Activated naive CD4-positive, alpha-beta T cell treated with anti-CD3 and anti-CD28 coated beads, Interleukin-2, amount 50 U/mL, for 24 hours (primary cell): ENCODE results near the gene NAA40.
A peak's percentile ranks its signal among the peaks of the same experiment; 100 is the strongest.

Experiments used
- H3K27ac Mint-ChIP-seq: one replicate; pipeline ENCODE4 v1.8.0; 2021; ENCODE audit warnings: mild to moderate bottlenecking, mixed read lengths
- H3K27me3 Mint-ChIP-seq: one replicate; pipeline ENCODE4 v1.8.0; 2021; ENCODE audit warnings: mixed read lengths
- H3K36me3 Mint-ChIP-seq: one replicate; pipeline ENCODE4 v1.8.0; 2021; ENCODE audit warnings: mixed read lengths
- H3K4me1 Mint-ChIP-seq: one replicate; pipeline ENCODE4 v1.8.0; 2021; ENCODE audit warnings: mixed read lengths
- H3K4me3 Mint-ChIP-seq: one replicate; pipeline ENCODE4 v1.8.0; 2021; ENCODE audit warnings: mild to moderate bottlenecking, mixed read lengths
- H3K9me3 Mint-ChIP-seq: one replicate; pipeline ENCODE4 v1.8.0; 2021; ENCODE audit warnings: mixed read lengths

Gene NAA40

DNA sequence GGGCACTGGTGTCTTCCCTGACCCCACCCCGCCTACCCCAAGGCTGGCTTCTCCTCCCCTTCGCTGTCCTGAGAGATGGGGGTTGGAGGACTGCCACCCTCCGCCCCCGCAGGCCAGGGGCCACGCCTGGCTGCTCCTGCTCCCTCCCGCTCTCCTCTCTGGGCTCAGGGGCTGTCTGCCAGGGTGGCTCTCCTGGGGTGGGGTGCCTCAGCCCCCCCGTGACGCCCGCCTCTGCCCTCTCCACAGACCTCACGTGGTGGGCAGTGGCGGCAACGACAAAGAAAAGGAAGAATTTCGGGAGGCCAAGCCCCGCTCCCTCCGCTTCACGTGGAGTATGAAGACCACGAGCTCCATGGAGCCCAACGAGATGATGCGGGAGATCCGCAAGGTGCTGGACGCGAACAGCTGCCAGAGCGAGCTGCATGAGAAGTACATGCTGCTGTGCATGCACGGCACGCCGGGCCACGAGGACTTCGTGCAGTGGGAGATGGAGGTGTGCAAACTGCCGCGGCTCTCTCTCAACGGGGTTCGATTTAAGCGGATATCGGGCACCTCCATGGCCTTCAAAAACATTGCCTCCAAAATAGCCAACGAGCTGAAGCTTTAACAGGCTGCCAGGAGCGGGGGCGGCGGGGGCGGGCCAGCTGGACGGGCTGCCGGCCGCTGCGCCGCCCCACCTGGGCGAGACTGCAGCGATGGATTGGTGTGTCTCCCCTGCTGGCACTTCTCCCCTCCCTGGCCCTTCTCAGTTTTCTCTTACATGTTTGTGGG is 30.0 kb upstream of the NAA40 start:
- Mint-ChIP-seq H3K4me3 (no peak overlapping the region), H3K4me1 (peaks cover 3% of the 10 kb centered on the region), H3K36me3 (peaks cover 3% of the 10 kb centered on the region), H3K27me3 (no peaks in the 10 kb centered on the region), H3K27ac (no peak overlapping the region), H3K9me3 (no peaks in the 10 kb centered on the region)

DNA sequence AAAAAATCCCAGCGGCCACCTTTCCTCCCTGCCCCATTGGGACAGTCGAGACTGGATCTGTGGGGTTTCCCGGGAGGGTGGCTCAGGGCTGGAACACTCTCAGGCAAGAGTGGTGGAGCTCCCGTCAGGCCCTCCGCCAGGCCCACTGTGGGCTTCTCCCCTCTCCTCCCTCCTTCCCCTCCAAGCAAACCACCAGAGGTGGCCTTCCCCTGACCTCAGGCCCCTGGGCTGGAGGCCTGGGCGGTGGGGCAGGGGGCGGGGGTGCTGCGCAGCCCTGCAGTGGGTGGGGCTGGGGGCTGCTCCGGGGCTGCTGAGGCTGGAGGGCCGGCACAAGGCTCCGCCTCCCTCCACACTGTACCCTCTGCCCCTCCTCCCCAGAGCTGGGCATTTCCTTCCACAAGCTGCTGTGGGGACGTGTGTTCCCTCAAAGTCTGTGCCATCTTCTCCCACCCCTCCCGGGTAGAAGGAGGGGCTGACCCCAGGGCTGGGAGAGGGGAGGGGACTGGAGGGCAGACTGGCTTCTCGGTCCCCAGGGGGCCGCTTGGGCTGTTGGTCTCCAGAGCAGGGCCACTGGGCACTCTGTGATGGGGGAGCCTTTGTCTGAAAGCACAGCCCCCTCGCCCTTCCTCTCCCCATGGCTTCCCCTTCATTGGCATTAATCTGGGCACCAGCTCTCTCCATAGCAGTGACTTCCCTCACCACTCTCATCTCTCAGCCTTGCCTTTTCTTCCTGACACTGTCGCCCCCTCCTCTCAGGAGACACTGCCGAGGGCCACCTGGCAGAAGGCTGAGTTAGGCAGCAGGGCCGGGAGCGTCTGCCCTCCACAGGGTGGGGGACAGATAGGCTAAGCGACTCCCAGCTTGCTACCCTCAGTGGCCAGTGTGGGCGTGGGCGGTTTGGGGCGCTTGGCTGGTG is 29.0 kb upstream of the NAA40 start:
- Mint-ChIP-seq H3K9me3 (no peaks in the 10 kb centered on the region), H3K4me1 (peaks cover 3% of the 10 kb centered on the region), H3K4me3 (no peak overlapping the region), H3K36me3 (peaks cover 3% of the 10 kb centered on the region), H3K27me3 (no peaks in the 10 kb centered on the region), H3K27ac (no peak overlapping the region)

DNA sequence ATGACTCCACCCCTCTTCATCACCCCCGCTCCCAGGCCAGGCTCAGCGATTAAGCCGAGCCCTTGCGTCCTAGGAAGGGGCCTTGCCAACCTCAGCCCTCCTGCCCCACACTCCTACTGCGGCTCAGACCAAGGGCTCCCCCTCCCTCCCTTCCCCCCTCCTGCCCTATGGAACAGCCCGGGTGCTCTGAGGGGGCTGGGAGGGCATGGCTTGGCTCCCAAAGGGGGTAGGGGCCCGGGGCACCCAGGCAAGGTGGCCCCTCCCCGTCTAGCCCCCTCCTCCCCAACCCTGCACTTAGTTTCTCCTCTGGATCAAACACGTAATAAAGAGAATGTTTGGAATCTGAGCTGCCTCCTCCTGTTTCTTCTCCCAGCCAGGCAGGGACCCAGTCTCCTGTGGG is 28.1 kb upstream of the NAA40 start:
- H3K4me3 Mint-ChIP-seq: no peak overlapping the region
- no peak overlapping the region for H3K27ac Mint-ChIP-seq
- peaks cover 3% of the 10 kb centered on the region for H3K4me1 Mint-ChIP-seq
- peaks cover 3% of the 10 kb centered on the region for H3K36me3 Mint-ChIP-seq
- H3K9me3 Mint-ChIP-seq: no peaks in the 10 kb centered on the region
- no peaks in the 10 kb centered on the region for H3K27me3 Mint-ChIP-seq

DNA sequence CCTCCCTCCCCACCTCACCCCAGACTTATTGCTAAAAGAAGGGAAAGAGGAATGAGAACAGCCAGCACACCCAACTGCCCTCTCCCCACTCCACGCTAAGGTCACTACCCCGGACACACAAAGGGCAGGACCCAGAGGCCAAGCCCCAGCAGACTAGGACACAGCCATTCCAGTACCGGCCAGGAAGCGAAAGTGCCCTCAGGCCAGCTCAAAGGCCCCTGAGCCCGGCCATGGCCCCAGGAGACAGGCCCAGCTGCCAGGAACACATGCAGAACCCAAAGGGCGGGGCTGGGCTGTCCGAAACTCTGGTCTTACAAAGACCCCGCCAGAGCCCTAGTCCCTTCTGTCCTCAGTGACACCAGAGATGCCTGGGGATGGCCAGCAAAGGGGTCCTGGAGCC is 27.4 kb upstream of the NAA40 start:
- Mint-ChIP-seq H3K4me3 (no peak overlapping the region), H3K4me1 (peaks cover 2% of the 10 kb centered on the region), H3K9me3 (no peaks in the 10 kb centered on the region), H3K27ac (no peak overlapping the region), H3K27me3 (no peaks in the 10 kb centered on the region), H3K36me3 (no peaks in the 10 kb centered on the region)

DNA sequence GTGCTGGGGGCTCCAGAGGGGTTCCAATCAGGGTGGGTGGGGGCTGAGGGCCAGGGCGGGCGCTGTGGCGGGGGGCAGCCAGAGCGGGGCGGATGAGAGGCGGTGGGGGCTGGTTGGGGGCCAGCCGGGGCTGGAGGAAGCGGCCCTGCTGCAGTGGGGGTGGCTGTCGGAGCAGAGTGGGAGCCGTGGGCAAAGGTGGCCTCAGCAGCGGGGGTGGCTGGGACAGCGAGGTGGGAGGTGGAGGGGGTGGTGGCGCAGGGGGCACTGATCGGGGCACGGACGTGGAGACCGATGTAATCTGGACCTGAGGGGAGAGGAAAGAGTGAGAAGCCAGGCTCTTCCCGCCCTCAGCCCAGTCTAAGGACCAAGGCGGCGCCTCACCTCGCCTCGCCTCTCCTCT is 26.9 kb upstream of the NAA40 start:
- no peak overlapping the region for H3K4me3 Mint-ChIP-seq
- H3K9me3 Mint-ChIP-seq: no peaks in the 10 kb centered on the region
- no peak overlapping the region for H3K27ac Mint-ChIP-seq
- H3K36me3 Mint-ChIP-seq: no peaks in the 10 kb centered on the region
- H3K4me1 Mint-ChIP-seq: no peaks in the 10 kb centered on the region
- no peaks in the 10 kb centered on the region for H3K27me3 Mint-ChIP-seq

DNA sequence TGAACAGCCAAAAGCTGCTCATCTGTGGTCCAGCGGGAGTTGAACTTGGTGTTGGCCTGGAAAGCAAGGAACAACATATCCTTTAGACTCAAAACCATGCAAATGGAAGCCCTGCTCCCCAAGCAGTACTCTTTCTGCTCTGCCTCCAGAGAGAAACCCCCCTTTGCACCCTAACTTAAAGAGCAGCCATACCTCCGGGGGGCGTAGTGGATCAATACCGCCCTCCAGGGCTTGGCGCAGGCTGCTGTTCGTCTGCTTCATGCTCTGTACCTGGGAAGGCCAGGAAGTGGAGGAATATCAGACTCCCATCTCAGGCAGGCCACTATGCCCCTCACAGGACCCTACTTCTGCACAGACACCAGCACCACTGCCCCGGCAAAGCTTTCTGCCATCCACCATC is 26.1 kb upstream of the NAA40 start:
- peaks cover 2% of the 10 kb centered on the region for H3K4me1 Mint-ChIP-seq
- no peak overlapping the region for H3K27ac Mint-ChIP-seq
- H3K4me3 Mint-ChIP-seq: no peak overlapping the region

DNA sequence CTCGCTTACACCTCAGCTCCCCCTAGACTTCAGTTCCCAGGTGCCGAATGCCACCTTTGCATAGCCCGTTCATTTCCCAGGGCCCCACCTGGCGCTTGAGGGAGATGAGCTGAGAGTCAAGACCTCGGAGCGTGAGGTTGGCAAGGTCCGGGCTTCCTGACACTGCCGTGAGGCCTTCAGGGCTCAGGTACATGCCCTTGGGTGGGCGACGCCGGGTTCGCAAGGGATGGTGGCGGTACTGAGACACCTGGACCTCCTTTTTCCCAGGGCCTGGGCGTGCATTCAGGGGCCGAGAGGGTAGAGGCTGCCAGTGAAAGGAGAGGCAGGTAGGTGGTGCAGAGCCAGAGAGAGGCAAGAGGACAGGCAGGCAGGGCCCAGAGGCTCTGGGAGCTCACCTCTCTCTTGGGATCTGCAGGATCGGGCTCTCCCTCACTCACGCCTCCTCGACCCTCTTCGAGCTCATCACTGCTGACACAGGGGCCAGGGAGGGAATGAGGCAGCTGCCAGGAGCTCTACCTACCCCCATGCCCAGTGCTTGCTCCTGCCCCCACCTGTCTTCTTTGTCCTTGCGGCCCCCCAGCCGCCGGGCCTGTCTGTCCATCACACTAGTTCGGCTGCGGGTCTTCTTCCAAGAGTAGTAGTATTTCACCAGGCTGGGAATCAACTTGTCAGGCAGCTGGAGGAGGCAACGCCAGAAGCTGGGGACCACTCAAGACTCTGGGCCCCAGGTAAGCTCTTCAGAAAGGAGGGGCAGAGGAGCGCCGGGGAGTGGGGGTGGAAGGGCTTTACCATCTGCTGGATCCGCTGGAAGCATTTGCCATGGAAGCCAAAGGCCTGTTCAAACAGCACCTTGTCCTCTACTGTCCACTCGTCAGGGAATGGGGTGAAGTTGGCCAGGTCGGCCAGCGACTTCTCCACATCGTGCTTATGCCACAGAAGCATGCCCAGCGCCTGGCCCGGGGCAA is 24.7 kb upstream of the NAA40 start:
- peaks cover 10% of the 10 kb centered on the region for H3K4me1 Mint-ChIP-seq
- no peaks in the 10 kb centered on the region for H3K9me3 Mint-ChIP-seq
- H3K4me3 Mint-ChIP-seq: no peak overlapping the region
- H3K27ac Mint-ChIP-seq: no peak overlapping the region
- H3K27me3 Mint-ChIP-seq: no peaks in the 10 kb centered on the region
- no peaks in the 10 kb centered on the region for H3K36me3 Mint-ChIP-seq

More for the DNA sequence above, 26.1 kb upstream of the NAA40 start:
- no peaks in the 10 kb centered on the region for H3K27me3 Mint-ChIP-seq
- H3K9me3 Mint-ChIP-seq: no peaks in the 10 kb centered on the region
- no peaks in the 10 kb centered on the region for H3K36me3 Mint-ChIP-seq

DNA sequence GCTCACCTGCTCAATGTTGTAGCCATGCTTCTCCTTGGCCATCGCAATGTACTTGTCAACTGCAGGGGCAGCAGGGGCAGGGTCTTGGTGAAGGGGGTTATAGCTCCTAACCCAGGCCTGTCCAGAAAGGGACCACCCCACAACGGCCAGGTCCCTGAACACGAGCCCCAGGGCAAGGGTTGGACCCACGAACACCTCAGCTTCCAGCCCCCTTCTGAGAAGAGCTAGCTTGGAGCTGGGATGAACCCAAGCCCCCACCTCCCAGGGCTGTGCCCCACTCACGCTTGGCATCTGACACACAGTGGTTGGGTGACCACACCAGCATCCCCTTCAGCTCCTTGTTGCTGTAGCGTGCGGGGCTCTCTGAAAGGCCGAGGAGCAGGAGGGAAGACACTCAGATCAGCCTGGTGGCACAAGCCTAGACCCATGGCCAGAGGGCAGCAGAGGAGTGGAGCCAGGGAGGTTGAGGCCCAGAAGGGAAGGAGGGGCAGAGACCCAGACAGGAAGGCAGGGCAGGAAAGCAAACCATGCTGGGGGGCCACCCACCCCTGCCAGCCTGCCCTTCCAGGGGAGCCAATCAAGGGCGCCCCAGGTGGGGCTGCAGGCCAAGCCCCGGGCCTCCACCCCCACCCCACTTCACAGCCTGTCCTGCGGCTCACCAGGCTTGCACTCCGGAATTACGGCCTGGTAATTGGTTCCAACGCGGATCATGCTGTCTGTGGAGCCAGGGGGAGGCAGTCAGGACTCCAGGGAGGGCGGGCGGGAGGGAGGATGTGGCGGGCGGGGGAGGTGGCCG is 23.7 kb upstream of the NAA40 start:
- H3K4me1 Mint-ChIP-seq: peaks cover 10% of the 10 kb centered on the region
- H3K36me3 Mint-ChIP-seq: no peaks in the 10 kb centered on the region
- H3K27me3 Mint-ChIP-seq: no peaks in the 10 kb centered on the region
- peak overlapping the region; percentile 19 for H3K4me3 Mint-ChIP-seq
- no peak overlapping the region for H3K27ac Mint-ChIP-seq
- H3K9me3 Mint-ChIP-seq: no peaks in the 10 kb centered on the region

DNA sequence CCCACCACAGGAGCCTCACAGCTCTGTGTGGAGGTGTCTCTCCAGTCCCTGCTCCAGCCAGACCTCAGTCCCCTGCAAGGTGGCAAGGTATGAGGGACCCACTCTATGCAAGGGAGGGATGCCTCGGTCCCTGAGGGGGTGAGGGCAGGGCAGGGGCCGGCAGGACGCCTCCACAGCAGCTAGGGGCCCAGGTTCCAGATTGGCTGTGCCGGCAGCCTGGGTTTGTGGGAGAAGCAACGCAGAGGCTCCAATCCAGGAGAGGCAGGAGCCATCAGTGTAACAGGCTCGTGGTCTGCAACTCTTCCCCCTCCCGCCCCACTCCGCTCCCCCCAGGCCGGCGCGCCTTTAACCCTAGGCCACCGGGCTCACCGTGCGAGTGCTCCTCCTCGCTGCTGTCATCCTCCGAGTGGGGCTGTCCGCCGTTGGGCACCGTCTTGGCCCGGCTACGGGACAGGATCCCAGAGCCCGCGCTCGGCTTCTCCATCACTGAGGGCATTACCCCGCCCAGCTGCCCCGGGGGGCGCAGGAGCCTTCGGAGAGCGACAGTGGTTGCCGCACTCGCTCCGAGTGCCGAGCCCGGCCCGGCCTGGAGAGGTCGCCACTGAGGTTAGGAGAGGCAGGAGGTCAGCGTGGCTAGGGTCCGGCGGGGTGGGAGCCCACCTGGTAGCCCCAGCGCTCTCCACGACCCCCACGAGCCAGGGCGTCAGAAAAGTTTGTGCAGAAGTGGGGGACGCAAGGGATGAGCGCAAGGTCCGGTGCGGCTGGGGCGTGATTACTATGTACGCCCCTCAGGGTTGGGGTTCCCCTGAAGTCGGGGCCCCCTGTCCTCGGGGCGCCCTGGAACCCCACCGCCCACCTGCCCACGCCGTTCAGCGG is 22.6 kb upstream of the NAA40 start:
- Mint-ChIP-seq H3K4me1 (peaks cover 10% of the 10 kb centered on the region), H3K4me3 (peak overlapping the region; percentile 85), H3K36me3 (no peaks in the 10 kb centered on the region), H3K9me3 (no peaks in the 10 kb centered on the region), H3K27ac (peak overlapping the region; percentile 41), H3K27me3 (no peaks in the 10 kb centered on the region)

DNA sequence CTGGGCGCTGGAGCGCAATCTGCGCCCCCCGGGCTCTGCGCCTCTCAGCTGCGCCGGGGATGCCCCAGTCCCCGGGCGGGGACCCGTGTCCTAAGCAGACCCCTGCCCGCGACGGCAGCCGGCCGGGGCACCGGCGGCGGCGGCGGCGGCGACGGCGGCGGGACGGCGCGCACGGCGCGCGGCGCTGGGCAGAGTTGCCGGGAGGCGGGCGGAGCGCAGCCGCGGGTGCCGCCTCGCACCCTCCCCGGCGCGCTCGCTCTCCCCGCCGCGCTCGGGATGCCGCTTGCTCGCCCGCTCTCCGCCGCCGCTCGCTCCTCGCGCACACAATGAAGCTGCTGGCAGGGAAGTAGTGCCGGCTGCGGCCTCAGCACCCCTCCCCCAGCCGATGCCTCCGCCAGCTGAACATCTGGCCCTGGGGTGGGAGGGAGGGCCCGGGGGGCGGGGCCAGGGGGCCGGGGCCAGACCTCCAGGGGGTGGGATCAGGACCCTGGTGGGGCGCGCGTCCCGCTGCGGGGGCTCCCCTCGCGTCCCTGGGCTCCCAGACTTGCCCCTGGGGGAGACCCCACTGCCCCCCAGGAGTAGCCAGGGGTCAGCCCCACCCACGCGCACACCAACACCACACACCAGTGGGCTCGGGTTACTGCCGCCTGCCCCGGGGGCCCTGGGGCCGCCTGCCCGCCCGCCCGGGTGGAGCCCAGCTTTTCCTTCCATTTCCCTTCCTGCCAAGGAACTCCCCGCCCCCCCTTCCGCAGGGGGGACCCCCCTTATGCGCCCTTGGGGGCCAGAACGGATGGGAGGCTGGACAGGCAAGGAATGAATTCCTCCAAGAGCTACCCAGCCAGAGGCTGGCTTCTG is 21.7 kb upstream of the NAA40 start, which contains the start of gene RCOR2:
TSS of gene RCOR2 (minus strand) at position 328 of the 855 bp plus-strand sequence. CDS start 708 bp downstream, outside the sequence.
- Mint-ChIP-seq H3K27me3 (no peaks in the 10 kb centered on the region), H3K27ac (peak within 1 kb of the TSS; percentile 41), H3K9me3 (no peaks in the 10 kb centered on the region), H3K4me1 (peaks cover 10% of the 10 kb centered on the region), H3K4me3 (peak within 1 kb of the TSS; percentile 85), H3K36me3 (no peaks in the 10 kb centered on the region)

DNA sequence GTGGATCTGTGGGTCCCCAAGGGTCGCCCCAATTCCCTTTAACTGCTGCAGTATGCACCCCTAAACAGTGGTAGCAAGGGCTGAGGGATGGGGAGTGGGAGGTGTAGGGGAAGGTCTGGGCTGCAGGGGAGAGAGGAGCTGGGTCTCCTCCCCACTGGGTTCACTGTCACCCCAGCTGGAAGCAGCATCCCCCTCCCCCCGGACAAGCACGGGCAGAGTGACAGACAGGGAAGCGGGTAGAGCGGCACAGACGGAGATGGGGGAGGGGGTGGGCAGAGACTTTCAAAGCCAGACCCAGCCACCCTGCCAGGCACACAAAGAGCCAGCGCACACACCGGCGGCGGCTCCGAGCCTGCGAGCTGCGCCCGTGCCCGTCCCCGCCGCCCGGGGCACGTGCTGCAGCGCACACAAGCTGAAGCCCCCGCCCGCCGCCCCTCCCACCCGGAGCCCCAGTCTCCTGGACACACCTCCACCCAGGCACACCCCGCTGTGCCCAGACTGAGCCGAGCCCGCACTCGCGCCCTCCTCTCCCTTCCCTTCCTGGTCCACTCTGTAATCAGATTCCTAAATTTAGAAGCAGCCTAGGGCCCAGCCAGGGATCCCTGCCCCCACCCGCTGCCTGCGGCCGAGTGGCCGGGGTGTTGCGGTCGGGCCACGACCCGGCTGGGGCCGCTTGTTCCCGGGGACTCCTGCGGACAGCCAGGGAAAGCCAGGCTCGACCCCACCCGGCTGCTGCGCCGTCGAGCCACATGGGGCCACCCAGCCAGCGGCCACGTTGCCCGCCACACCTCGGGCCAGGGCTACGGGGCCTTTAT is 20.9 kb upstream of the NAA40 start:
- H3K4me1 Mint-ChIP-seq: peaks cover 10% of the 10 kb centered on the region
- no peaks in the 10 kb centered on the region for H3K9me3 Mint-ChIP-seq
- peak overlapping the region; percentile 55 for H3K4me3 Mint-ChIP-seq
- no peak overlapping the region for H3K27ac Mint-ChIP-seq
- H3K27me3 Mint-ChIP-seq: no peaks in the 10 kb centered on the region
- no peaks in the 10 kb centered on the region for H3K36me3 Mint-ChIP-seq

DNA sequence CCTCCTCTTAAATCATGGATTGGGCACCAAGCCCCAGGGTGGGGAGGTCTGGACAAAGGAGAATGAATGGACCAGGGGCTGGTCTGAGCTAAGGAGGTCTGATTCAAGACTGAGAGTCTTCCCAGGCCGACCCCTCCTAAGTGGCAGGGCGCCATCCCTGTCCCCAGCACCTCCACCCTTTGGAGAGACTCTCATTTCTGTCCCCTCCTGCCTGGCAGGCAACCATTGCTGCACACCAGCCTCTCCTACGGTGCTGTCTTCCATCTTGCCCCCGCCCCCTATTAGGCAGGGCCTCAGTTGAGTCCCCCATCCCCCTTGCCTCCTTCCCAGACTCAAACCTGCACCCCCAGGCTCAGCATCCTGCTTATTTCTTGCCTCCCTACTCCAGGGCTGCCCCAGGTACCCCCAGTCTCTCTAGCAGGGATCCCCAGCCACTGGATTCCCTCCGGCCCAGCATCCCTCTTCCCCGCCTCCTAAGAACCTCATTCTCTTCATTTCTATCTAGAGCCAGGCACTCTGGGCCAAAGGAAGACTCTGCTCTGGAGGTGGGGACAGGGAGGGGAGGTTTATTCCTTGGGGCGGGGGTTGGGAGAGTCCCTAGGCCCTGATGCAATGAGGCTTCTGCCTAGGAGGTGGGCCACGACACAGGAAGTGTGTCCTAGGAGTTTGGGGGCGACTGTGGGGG is 20.2 kb upstream of the NAA40 start:
- H3K4me1 Mint-ChIP-seq: peaks cover 10% of the 10 kb centered on the region
- H3K27me3 Mint-ChIP-seq: no peaks in the 10 kb centered on the region
- H3K36me3 Mint-ChIP-seq: no peaks in the 10 kb centered on the region
- no peaks in the 10 kb centered on the region for H3K9me3 Mint-ChIP-seq
- H3K27ac Mint-ChIP-seq: no peak overlapping the region
- H3K4me3 Mint-ChIP-seq: peak overlapping the region; percentile 47
